ENCODE measurements around the gene SLMAP. TPM values are rescaled to one million over a fixed set of nuclear protein-coding genes. Genes with fewer than 3 reads are reported as not detected.
"Not testable (repeated sequence)": the region's sequence is repeated elsewhere in the genome, so short reads cannot be mapped to it uniquely, and the experiment has no call there.

Gene SLMAP
- polyA plus RNA-seq, 1 of the 3 experiments (the other 2 are of a cell fraction): 10.5 TPM

DNA sequence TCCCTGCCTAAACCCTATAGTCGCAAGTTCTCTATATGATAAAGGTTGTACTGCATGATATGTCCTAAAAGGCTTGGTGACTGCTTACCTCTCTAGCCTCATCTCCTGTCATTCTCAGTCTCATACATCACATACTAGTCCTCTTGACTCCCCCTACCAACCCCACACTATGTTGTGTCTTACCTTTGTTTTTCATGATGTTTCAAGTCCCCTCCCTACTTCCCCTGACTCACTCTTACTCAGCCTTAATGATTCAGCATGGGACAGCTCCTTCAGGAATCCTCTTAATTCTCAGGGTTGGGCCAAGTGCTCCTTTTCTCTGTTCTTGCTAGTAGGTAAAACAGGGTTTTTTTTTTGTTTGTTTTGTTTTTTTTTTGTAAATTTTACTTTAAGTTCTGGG, 49.6 kb downstream of the SLMAP start (continued):
- TF ChIP-seq, protein P1, sequence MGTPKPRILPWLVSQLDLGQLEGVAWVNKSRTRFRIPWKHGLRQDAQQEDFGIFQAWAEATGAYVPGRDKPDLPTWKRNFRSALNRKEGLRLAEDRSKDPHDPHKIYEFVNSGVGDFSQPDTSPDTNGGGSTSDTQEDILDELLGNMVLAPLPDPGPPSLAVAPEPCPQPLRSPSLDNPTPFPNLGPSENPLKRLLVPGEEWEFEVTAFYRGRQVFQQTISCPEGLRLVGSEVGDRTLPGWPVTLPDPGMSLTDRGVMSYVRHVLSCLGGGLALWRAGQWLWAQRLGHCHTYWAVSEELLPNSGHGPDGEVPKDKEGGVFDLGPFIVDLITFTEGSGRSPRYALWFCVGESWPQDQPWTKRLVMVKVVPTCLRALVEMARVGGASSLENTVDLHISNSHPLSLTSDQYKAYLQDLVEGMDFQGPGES (IDR thresholded peaks at IDR 0.05; ENCODE audit: low read depth, low read length): no peak

DNA sequence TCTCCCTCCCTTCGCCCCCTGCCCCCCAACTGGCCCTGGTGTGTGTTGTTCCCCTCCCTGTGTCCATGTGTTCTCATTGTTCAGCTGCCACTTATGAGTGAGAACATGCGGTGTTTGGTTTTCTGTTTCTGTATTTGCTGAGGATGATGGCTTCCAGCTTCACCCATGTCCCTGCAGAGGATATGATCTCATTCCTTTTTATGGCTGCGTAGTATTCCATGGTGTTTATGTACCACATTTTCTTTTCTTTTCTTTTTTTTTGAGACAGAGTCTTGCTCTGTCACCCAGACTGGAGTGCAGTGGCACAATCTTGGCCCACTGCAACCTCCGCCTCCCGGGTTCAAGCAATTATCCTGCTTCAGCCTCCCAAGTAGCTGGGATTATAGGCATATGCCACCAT, 50.1 kb downstream of the SLMAP start:
- H3K9me3 ChIP-seq; DNase-seq; H2AFZ ChIP-seq (ENCODE audit: low read depth); H3K4me2 ChIP-seq; H3K36me3 ChIP-seq (replicated peaks in 1 of 2; ENCODE audit: control insufficient read depth in 1 of 2, insufficient read depth in 2 of 2, low read length in 1 of 2); H3K27ac ChIP-seq (ENCODE audit: low read depth in 2 of 2, low read length in 1 of 2); POLR2A ChIA-PET; H3K9ac ChIP-seq; H3K27me3 ChIP-seq (ENCODE audit: insufficient read depth); H3K9me2 ChIP-seq; CTCF ChIA-PET; H3K4me3 ChIP-seq (ENCODE audit: low read depth in 2 of 2, low read length in 1 of 2): not testable (repeated sequence)
- Histone ChIP-seq H3K4me1 (ENCODE audit: control insufficient read depth in 1 of 2, insufficient read depth in 2 of 2, low read depth in 1 of 2, low read length in 1 of 2) (peaks cover 0 to 12% of the 10 kb centered on the region in 2 experiments; a peak in 1 of 4 replicates), H3F3A (replicated peaks; ENCODE audit: insufficient read depth) (peaks cover 30% of the 10 kb centered on the region), H3K79me2 (ENCODE audit: insufficient read depth) (peaks cover 85% of the 10 kb centered on the region), H4K20me1 (ENCODE audit: insufficient read depth) (peaks cover 57% of the 10 kb centered on the region)
- 87% methylated on average over 5 of the region's 5 CpGs for WGBS (ENCODE audit: low lambda C conversion rate)

DNA sequence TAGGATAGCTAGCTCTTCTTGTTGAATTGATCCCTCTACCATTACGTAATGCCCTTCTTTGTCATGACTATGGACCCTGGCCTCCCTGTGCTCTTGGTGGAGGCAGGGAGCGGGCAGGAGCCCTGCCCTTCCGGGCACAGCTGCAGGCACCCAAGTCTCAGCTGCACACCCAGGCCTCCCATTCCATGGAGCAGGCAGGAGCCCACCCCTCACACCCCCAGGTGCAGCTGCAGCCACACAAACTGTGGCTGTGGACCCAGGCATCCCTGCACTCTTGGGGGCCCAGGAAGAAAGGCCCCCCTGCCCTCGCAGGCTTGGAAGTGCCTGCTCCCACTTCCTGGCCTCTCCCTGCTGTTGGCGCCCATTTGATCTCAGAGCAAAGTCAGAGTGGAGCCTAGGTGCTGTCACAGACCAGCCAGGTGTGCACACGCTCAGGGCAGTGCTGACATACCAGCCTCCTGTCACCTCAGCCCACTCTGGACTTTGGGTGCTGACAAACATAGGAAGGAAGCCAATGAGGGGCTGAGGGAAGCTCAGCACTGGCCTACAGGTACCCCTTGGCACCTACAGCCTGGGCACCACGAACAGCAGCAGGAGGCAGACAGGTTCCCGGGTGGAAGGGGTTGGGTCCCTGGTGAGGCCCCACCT, 53.0 kb downstream of the SLMAP start:
- Histone ChIP-seq H3K36me3 (replicated peaks in 1 of 2; ENCODE audit: control insufficient read depth in 1 of 2, insufficient read depth in 2 of 2, low read length in 1 of 2) (peaks cover 0 to 9% of the 10 kb centered on the region in 2 experiments), H3K79me2 (ENCODE audit: insufficient read depth) (peaks cover 94% of the 10 kb centered on the region), H3F3A (replicated peaks; ENCODE audit: insufficient read depth) (peaks cover 14% of the 10 kb centered on the region), H2AFZ (ENCODE audit: low read depth) (no peak overlapping the region), H3K9me2 (no peaks in the 10 kb centered on the region), H3K27ac (ENCODE audit: low read depth in 2 of 2, low read length in 1 of 2) (no peak overlapping the region), H3K4me2 (no peak overlapping the region), H3K4me1 (ENCODE audit: control insufficient read depth in 1 of 2, insufficient read depth in 2 of 2, low read depth in 1 of 2, low read length in 1 of 2) (peaks cover 0 to 9% of the 10 kb centered on the region in 2 experiments; a peak in 1 of 4 replicates), H3K9ac (no peak overlapping the region), H3K27me3 (ENCODE audit: insufficient read depth) (no peaks in the 10 kb centered on the region), H3K4me3 (ENCODE audit: low read depth in 2 of 2, low read length in 1 of 2) (no peak overlapping the region), H4K20me1 (ENCODE audit: insufficient read depth) (peaks cover 55% of the 10 kb centered on the region), H3K9me3 (peaks cover 3% of the 10 kb centered on the region)
- CTCF ChIA-PET: interaction anchor here (0.9 kb wide), 1 partner anchor 22 kb away, joined by 6 read pairs; no protein-coding TSS in a partner anchor
- DNase-seq: no peak
- whole genome bisulfite sequencing (ENCODE audit: low lambda C conversion rate): 96% methylated on average over 4 of the region's 8 CpGs
- POLR2A ChIA-PET: interaction anchor here (0.5 kb wide), 1 partner anchor 139 kb away, joined by 3 read pairs; no protein-coding TSS in a partner anchor
- TF ChIP-seq EZH2phosphoT487 (IDR thresholded peaks at IDR 0.05; ENCODE audit: borderline replicate concordance, low read depth) (no peak), GABPA (IDR thresholded peaks at IDR 0.05; ENCODE audit: low read depth) (no peak), MXI1 (IDR thresholded peaks at IDR 0.05; ENCODE audit: low read depth, low read length) (no peak), RCOR1 (IDR thresholded peaks at IDR 0.05; ENCODE audit: low read length) (no peak), TAF1 (IDR thresholded peaks at IDR 0.05; ENCODE audit: borderline replicate concordance, low read depth, low read length) (no peak), FOXM1 (IDR thresholded peaks at IDR 0.05; ENCODE audit: low read depth) (no peak), FOSL2 (IDR thresholded peaks at IDR 0.05; ENCODE audit: borderline replicate concordance, low read depth) (no peak), SIN3A (IDR thresholded peaks at IDR 0.05; ENCODE audit: borderline replicate concordance, low read depth, low read length) (no peak), MEF2A (IDR thresholded peaks at IDR 0.05; ENCODE audit: borderline replicate concordance, low read depth) (no peak), TCF12 (IDR thresholded peaks at IDR 0.05) (no peak), CHD2 (IDR thresholded peaks at IDR 0.05; ENCODE audit: low read length, partially characterized antibody) (no peak)
- TF ChIP-seq, protein P2, sequence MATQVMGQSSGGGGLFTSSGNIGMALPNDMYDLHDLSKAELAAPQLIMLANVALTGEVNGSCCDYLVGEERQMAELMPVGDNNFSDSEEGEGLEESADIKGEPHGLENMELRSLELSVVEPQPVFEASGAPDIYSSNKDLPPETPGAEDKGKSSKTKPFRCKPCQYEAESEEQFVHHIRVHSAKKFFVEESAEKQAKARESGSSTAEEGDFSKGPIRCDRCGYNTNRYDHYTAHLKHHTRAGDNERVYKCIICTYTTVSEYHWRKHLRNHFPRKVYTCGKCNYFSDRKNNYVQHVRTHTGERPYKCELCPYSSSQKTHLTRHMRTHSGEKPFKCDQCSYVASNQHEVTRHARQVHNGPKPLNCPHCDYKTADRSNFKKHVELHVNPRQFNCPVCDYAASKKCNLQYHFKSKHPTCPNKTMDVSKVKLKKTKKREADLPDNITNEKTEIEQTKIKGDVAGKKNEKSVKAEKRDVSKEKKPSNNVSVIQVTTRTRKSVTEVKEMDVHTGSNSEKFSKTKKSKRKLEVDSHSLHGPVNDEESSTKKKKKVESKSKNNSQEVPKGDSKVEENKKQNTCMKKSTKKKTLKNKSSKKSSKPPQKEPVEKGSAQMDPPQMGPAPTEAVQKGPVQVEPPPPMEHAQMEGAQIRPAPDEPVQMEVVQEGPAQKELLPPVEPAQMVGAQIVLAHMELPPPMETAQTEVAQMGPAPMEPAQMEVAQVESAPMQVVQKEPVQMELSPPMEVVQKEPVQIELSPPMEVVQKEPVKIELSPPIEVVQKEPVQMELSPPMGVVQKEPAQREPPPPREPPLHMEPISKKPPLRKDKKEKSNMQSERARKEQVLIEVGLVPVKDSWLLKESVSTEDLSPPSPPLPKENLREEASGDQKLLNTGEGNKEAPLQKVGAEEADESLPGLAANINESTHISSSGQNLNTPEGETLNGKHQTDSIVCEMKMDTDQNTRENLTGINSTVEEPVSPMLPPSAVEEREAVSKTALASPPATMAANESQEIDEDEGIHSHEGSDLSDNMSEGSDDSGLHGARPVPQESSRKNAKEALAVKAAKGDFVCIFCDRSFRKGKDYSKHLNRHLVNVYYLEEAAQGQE (IDR thresholded peaks at IDR 0.05; ENCODE audit: low read depth, low read length): no peak
- TF ChIP-seq, protein P3, sequence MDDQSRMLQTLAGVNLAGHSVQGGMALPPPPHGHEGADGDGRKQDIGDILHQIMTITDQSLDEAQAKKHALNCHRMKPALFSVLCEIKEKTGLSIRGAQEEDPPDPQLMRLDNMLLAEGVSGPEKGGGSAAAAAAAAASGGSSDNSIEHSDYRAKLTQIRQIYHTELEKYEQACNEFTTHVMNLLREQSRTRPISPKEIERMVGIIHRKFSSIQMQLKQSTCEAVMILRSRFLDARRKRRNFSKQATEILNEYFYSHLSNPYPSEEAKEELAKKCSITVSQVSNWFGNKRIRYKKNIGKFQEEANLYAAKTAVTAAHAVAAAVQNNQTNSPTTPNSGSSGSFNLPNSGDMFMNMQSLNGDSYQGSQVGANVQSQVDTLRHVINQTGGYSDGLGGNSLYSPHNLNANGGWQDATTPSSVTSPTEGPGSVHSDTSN (IDR thresholded peaks at IDR 0.05): no peak
- TF ChIP-seq, protein P4, sequence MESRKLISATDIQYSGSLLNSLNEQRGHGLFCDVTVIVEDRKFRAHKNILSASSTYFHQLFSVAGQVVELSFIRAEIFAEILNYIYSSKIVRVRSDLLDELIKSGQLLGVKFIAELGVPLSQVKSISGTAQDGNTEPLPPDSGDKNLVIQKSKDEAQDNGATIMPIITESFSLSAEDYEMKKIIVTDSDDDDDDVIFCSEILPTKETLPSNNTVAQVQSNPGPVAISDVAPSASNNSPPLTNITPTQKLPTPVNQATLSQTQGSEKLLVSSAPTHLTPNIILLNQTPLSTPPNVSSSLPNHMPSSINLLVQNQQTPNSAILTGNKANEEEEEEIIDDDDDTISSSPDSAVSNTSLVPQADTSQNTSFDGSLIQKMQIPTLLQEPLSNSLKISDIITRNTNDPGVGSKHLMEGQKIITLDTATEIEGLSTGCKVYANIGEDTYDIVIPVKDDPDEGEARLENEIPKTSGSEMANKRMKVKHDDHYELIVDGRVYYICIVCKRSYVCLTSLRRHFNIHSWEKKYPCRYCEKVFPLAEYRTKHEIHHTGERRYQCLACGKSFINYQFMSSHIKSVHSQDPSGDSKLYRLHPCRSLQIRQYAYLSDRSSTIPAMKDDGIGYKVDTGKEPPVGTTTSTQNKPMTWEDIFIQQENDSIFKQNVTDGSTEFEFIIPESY (IDR thresholded peaks at IDR 0.05; ENCODE audit: borderline replicate concordance, low read depth): no peak

All from SK-N-SH (cell line).